GM12864 (cell line): ENCODE measurements around the gene IGF2BP3.

Experiments
- DNase-seq: peaks from one replicate; pipeline ENCODE4 v3.0.0-alpha.2; 2011; ENCODE audit warnings: low read depth
- H3K4me3 ChIP-seq: 2 replicates; pipeline ENCODE4 v1.5.1; 2011; ENCODE audit warnings: mild to moderate bottlenecking, low read depth, low read length, control low read depth
- TF ChIP-seq, protein P1 (sequence below): IDR thresholded peaks from 2 replicates; pipeline ENCODE4 v1.5.1; 2011; ENCODE audit warnings: low read depth, mild to moderate bottlenecking, moderate library complexity, low read length, control low read depth, inconsistent platforms; ENCODE audit errors: missing control alignments

IGF2BP3 gene

DNA sequence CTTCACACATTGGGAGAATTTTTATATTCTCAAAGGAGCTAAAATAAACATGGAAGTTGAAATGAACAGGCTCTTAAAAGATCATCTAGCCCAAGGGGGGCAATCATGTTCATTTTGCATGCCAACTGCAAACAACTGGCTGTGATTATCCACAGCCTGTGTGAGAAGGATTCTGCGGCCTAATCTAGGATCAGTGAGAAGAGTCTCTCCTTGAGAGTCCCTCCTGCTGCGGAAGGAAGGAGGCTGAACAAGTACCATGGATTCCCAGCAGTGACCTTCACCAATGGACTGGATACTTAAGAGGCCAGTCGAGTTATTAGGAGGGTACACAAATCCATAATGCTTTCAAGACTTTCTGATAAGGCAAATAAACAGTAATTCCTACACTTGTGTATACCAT is 76.7 kb downstream of the IGF2BP3 start:
- TF ChIP-seq, protein P1, sequence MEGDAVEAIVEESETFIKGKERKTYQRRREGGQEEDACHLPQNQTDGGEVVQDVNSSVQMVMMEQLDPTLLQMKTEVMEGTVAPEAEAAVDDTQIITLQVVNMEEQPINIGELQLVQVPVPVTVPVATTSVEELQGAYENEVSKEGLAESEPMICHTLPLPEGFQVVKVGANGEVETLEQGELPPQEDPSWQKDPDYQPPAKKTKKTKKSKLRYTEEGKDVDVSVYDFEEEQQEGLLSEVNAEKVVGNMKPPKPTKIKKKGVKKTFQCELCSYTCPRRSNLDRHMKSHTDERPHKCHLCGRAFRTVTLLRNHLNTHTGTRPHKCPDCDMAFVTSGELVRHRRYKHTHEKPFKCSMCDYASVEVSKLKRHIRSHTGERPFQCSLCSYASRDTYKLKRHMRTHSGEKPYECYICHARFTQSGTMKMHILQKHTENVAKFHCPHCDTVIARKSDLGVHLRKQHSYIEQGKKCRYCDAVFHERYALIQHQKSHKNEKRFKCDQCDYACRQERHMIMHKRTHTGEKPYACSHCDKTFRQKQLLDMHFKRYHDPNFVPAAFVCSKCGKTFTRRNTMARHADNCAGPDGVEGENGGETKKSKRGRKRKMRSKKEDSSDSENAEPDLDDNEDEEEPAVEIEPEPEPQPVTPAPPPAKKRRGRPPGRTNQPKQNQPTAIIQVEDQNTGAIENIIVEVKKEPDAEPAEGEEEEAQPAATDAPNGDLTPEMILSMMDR = no peak
- DNase-seq = no peak
- H3K4me3 ChIP-seq = no peak overlapping the region

GRCh38 chr7:23389701-23390100 is 80.6 kb downstream of the IGF2BP3 start:
- DNase-seq = no peak

DNA sequence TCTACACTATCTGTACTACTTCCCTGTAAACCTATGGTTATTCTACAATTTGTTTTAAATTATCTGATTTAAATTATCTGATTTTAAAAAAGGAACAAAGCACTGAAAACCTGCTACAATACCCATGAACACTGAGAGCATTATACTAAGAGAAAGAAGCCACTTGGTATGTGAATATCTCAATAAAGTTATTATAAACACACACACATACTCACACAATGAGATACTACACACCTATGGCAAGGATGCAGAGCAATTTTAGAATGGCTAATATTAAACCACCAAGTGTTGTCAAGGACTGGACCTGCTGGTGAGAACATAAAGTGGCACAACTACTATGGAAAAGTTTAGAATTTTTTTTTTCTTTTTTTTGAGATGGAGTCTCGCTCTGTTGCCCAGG is 82.7 kb downstream of the IGF2BP3 start:
- H3K4me3 ChIP-seq = no peak overlapping the region
- TF ChIP-seq, protein P1 = no peak
- no peak for DNase-seq

More at GRCh38 chr7:23389701-23390100, 80.6 kb downstream of the IGF2BP3 start:
- no peak overlapping the region for H3K4me3 ChIP-seq
- TF ChIP-seq, protein P1 = no peak

- TF ChIP-seq, protein P1 = no peak
- H3K4me3 ChIP-seq = no peak overlapping the region
- no peak for DNase-seq
These were observed 85.2 kb downstream of the IGF2BP3 start for GRCh38 chr7:23385140-23385539.

DNA sequence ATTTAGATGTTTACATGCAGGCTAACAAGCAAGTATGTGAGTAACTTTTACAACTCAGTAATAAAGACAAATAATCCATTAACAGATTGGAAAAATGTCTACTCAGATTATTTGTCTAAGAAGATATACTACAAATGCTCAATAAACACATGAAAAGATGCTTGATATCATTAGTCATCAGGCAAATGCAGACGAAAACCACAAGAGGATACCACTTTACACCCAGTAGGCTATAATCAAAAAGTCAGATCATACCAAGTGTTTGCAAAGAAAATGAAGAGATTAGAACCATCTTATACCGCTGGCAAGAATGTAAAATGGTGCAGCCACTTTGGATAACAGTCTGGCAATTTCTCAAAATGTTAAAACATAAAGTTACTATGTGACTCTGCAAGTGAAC is 87.1 kb downstream of the IGF2BP3 start:
- no peak overlapping the region for H3K4me3 ChIP-seq
- TF ChIP-seq, protein P1 = no peak
- no peak for DNase-seq

GRCh38 chr7:23380961-23381360 is 89.3 kb downstream of the IGF2BP3 start:
- TF ChIP-seq, protein P1 = no peak
- no peak for DNase-seq
- H3K4me3 ChIP-seq = no peak overlapping the region

GRCh38 chr7:23380556-23380955 is 89.7 kb downstream of the IGF2BP3 start:
- DNase-seq = no peak
- TF ChIP-seq, protein P1 = no peak
- H3K4me3 ChIP-seq = no peak overlapping the region
